OCI-LY1 (cell line): Measurements from ENCODE around the gene EXOSC7.

Source experiments
- H2AFZ ChIP-seq: fragments of 200-600 bp; sonication (generic), shearing (Covaris generic); 2 replicates; pipeline ENCODE4 v1.6.0; 2014; ENCODE audit warnings: antibody characterized with exemption, mild to moderate bottlenecking, low read length
- H3F3A ChIP-seq: fragments of 200-600 bp; sonication (generic), shearing (Covaris generic); 2 replicates; pipeline ENCODE4 v1.6.0; 2014; ENCODE audit warnings: mild to moderate bottlenecking, antibody characterized with exemption, low read length, moderate library complexity; ENCODE audit not compliant: insufficient read depth
- H3K27ac ChIP-seq: fragments of 200-600 bp; sonication (generic); 2 replicates; pipeline ENCODE4 v1.5.1; 2014; ENCODE audit warnings: low read length, mixed run types, mild to moderate bottlenecking, low read depth; ENCODE audit not compliant: poor library complexity, severe bottlenecking
- H3K27me3 ChIP-seq: fragments of 200-600 bp; sonication (generic); 2 replicates; pipeline ENCODE4 v1.6.0; 2014; ENCODE audit warnings: antibody characterized with exemption, mild to moderate bottlenecking, low read length, moderate library complexity; ENCODE audit not compliant: insufficient read depth
- H3K36me3 ChIP-seq: fragments of 200-600 bp; sonication (generic); 2 replicates; pipeline ENCODE4 v1.6.1; 2014; ENCODE audit warnings: mild to moderate bottlenecking, antibody characterized with exemption, low read length, moderate library complexity, mixed read lengths; ENCODE audit not compliant: insufficient read depth
- H3K4me1 ChIP-seq: fragments of 200-600 bp; sonication (generic); 2 replicates; pipeline ENCODE4 v1.5.1; 2014; ENCODE audit warnings: mild to moderate bottlenecking, low read length, moderate library complexity; ENCODE audit not compliant: insufficient read depth, severe bottlenecking
- H3K4me2 ChIP-seq: fragments of 200-600 bp; sonication (generic), shearing (Covaris generic); 2 replicates; pipeline ENCODE4 v1.6.1; 2014; ENCODE audit warnings: low read length
- H3K4me3 ChIP-seq: fragments of 200-600 bp; sonication (generic); 2 replicates; pipeline ENCODE4 v1.5.1; 2014; ENCODE audit warnings: low read length, low read depth, mild to moderate bottlenecking, mixed read lengths; ENCODE audit not compliant: poor library complexity, severe bottlenecking
- H3K79me2 ChIP-seq: fragments of 200-600 bp; shearing (Covaris generic); 2 replicates; pipeline ENCODE4 v1.6.1; 2016; ENCODE audit warnings: mixed run types, low read length, mixed read lengths; ENCODE audit not compliant: insufficient read depth
- H3K9ac ChIP-seq: fragments of 200-600 bp; sonication (generic), shearing (Covaris generic); 2 replicates; pipeline ENCODE4 v1.6.1; 2014; ENCODE audit warnings: mild to moderate bottlenecking, low read length, mixed read lengths
- H3K9me2 ChIP-seq: fragments of 200-600 bp; sonication (generic), shearing (Covaris generic); 2 replicates; pipeline ENCODE4 v1.6.1; 2014; ENCODE audit warnings: low read depth, mild to moderate bottlenecking, low read length, mixed read lengths
- H3K9me3 ChIP-seq: fragments of 200-600 bp; shearing (Covaris generic); 2 replicates; pipeline ENCODE4 v1.6.1; 2014; ENCODE audit warnings: low read length, mixed read lengths
- H4K20me1 ChIP-seq: fragments of 200-600 bp; sonication (generic), shearing (Covaris generic); 2 replicates; pipeline ENCODE4 v1.6.0; 2016; ENCODE audit warnings: mild to moderate bottlenecking, low read length; ENCODE audit not compliant: insufficient read depth
- CTCF ChIP-seq: fragments of 200-600 bp; sonication (generic), shearing (Covaris generic); IDR thresholded peaks from 2 replicates; pipeline ENCODE4 v1.5.1; 2017; ENCODE audit warnings: mild to moderate bottlenecking, antibody characterized with exemption, low read length, moderate library complexity, mixed read lengths
- EZH2 ChIP-seq: fragments of 200-600 bp; sonication (generic), shearing (Covaris generic); IDR thresholded peaks from 2 replicates; pipeline ENCODE4 v1.8.0; 2017; ENCODE audit warnings: borderline replicate concordance, mixed run types, mild to moderate bottlenecking, antibody characterized with exemption, low read length, moderate library complexity, mixed read lengths

The EXOSC7 gene

GRCh38 chr3:44960387-44961026 lies 15.5 kb upstream of the EXOSC7 start:
- Histone ChIP-seq H3K9me2 (no peaks in the 10 kb centered on the region), H3K4me2 (no peak overlapping the region), H3K4me1 (peaks cover 22% of the 10 kb centered on the region), H3K27me3 (no peaks in the 10 kb centered on the region), H4K20me1 (no peaks in the 10 kb centered on the region), H2AFZ (no peak overlapping the region), H3K79me2 (peaks cover 10% of the 10 kb centered on the region; the same call in 1 of the 2 replicates), H3F3A (no peaks in the 10 kb centered on the region), H3K9me3 (no peaks in the 10 kb centered on the region), H3K27ac (no peak overlapping the region), H3K36me3 (peaks cover 17% of the 10 kb centered on the region), H3K9ac (no peak overlapping the region), H3K4me3 (no peak overlapping the region)
- TF ChIP-seq CTCF (no peak), EZH2 (no peak)

- H3K4me1 ChIP-seq: peaks cover 17% of the 10 kb centered on the region
- TF ChIP-seq EZH2: no peak
- no peak for TF ChIP-seq CTCF
- no peaks in the 10 kb centered on the region for H3F3A ChIP-seq
- no peak overlapping the region for H3K4me2 ChIP-seq
- no peaks in the 10 kb centered on the region for H3K9me2 ChIP-seq
- no peaks in the 10 kb centered on the region for H4K20me1 ChIP-seq
- no peak overlapping the region for H2AFZ ChIP-seq
- H3K9ac ChIP-seq: no peak overlapping the region
- H3K9me3 ChIP-seq: no peaks in the 10 kb centered on the region
- H3K36me3 ChIP-seq: peaks cover 17% of the 10 kb centered on the region
- peaks cover 10% of the 10 kb centered on the region; the same call in 1 of the 2 replicates for H3K79me2 ChIP-seq
- no peak overlapping the region for H3K27ac ChIP-seq
- H3K4me3 ChIP-seq: no peak overlapping the region
- H3K27me3 ChIP-seq: no peaks in the 10 kb centered on the region
Observed at GRCh38 chr3:44961888-44962287, 14.2 kb upstream of the EXOSC7 start.

GRCh38 chr3:44962621-44963393 lies 13.2 kb upstream of the EXOSC7 start:
- Histone ChIP-seq H3K4me3 (no peak overlapping the region), H3K36me3 (peaks cover 16% of the 10 kb centered on the region), H3K9me2 (no peaks in the 10 kb centered on the region), H3F3A (no peaks in the 10 kb centered on the region), H3K9ac (no peak overlapping the region), H2AFZ (no peak overlapping the region), H3K27ac (no peak overlapping the region), H3K4me2 (no peak overlapping the region), H3K4me1 (peaks cover 26% of the 10 kb centered on the region), H3K27me3 (no peaks in the 10 kb centered on the region), H3K9me3 (no peaks in the 10 kb centered on the region), H3K79me2 (peaks cover 10% of the 10 kb centered on the region; the same call in 1 of the 2 replicates), H4K20me1 (no peaks in the 10 kb centered on the region)
- no peak for TF ChIP-seq CTCF
- TF ChIP-seq EZH2: no peak
